ENCODE measurements around the gene MELTF. TPM values are rescaled to one million over a fixed set of nuclear protein-coding genes. Genes with fewer than 3 reads are reported as not detected.

MELTF gene
- total RNA-seq, 1 donor from 2014 or later, result 31.8 TPM

DNA sequence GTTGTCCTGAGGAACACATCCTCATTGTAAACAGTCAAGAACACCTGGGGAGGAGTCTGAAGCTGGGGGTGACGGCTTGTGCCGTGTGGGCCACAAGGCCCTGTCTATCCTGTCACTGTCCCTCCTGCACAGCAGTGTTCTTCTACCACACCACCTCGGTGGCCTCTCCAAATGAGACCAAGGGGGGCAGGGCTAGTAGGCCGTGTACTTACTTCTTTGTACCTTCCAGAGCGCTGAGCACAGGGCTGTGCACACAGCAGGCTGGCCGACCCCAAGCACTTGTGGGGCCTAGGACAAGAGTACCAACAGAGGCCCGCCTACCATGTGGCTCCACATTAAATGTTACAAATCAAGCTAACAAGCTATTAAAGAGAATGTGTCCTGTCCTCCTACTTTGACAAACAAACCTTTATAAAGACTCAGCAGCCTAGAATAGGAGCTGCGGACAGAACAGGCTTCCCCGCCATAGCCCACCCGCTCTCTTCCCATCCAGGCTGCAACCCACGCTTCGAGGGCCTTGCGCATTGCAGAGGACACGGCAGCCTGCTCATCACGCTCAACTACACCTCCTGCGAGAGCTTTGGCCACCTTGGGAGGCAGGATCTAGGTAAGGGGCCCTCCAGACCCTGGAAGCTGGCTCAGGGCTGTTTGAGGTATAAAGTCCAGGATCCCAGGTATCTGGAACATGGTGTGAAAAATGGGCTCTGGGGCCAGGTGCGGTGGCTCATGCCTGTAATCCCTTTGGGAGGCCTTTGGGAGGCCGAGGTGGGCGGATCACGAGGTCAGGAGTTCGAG, 30.5 kb downstream of the MELTF start:
- DNase-seq, result no peak
- H3K4me1 Mint-ChIP-seq (ENCODE audit: low read depth, unreplicated experiment), result peaks cover 8% of the 10 kb centered on the region

DNA sequence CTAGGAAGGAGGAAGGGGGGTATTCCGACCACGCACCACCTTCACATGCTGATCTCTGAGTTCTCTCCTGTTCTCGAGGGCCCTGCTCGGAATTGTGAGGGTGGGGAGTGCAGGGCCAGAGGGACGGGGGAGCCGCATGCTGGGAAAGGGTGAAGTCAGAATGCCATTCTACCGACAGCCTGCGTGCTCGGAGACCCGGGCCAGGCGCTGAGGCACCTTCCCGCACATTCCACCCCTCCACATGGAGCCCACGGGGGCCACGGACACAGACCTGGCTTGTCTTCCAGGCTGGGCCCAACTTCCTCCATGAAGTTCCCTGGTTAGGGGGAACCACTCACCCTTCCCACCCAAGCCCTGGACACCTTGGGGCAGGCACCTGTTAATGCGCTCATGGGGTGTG, 32.3 kb downstream of the MELTF start:
- H3K4me1 Mint-ChIP-seq (ENCODE audit: low read depth, unreplicated experiment), result peaks cover 12% of the 10 kb centered on the region
- no peak overlapping the region for H3K4me3 Mint-ChIP-seq (ENCODE audit: unreplicated experiment)
- H3K27ac Mint-ChIP-seq (ENCODE audit: unreplicated experiment), result no peak overlapping the region
- TF ChIP-seq, protein P1, sequence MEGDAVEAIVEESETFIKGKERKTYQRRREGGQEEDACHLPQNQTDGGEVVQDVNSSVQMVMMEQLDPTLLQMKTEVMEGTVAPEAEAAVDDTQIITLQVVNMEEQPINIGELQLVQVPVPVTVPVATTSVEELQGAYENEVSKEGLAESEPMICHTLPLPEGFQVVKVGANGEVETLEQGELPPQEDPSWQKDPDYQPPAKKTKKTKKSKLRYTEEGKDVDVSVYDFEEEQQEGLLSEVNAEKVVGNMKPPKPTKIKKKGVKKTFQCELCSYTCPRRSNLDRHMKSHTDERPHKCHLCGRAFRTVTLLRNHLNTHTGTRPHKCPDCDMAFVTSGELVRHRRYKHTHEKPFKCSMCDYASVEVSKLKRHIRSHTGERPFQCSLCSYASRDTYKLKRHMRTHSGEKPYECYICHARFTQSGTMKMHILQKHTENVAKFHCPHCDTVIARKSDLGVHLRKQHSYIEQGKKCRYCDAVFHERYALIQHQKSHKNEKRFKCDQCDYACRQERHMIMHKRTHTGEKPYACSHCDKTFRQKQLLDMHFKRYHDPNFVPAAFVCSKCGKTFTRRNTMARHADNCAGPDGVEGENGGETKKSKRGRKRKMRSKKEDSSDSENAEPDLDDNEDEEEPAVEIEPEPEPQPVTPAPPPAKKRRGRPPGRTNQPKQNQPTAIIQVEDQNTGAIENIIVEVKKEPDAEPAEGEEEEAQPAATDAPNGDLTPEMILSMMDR (IDR thresholded peaks at IDR 0.05; ENCODE audit: partially characterized antibody, unreplicated experiment), result no peak
- no peaks in the 10 kb centered on the region for H3K9me3 Mint-ChIP-seq (ENCODE audit: unreplicated experiment)
- H3K27me3 Mint-ChIP-seq (ENCODE audit: unreplicated experiment), result peaks cover 9% of the 10 kb centered on the region
- no peak for DNase-seq
- no peaks in the 10 kb centered on the region for H3K36me3 Mint-ChIP-seq (ENCODE audit: unreplicated experiment)

More for the DNA sequence above, 30.5 kb downstream of the MELTF start:
- TF ChIP-seq, protein P1 (IDR thresholded peaks at IDR 0.05; ENCODE audit: partially characterized antibody, unreplicated experiment), result no peak
- Mint-ChIP-seq H3K9me3 (ENCODE audit: unreplicated experiment) (no peaks in the 10 kb centered on the region), H3K4me3 (ENCODE audit: unreplicated experiment) (no peak overlapping the region), H3K27me3 (ENCODE audit: unreplicated experiment) (peaks cover 9% of the 10 kb centered on the region), H3K36me3 (ENCODE audit: unreplicated experiment) (no peaks in the 10 kb centered on the region), H3K27ac (ENCODE audit: unreplicated experiment) (no peak overlapping the region)

DNA sequence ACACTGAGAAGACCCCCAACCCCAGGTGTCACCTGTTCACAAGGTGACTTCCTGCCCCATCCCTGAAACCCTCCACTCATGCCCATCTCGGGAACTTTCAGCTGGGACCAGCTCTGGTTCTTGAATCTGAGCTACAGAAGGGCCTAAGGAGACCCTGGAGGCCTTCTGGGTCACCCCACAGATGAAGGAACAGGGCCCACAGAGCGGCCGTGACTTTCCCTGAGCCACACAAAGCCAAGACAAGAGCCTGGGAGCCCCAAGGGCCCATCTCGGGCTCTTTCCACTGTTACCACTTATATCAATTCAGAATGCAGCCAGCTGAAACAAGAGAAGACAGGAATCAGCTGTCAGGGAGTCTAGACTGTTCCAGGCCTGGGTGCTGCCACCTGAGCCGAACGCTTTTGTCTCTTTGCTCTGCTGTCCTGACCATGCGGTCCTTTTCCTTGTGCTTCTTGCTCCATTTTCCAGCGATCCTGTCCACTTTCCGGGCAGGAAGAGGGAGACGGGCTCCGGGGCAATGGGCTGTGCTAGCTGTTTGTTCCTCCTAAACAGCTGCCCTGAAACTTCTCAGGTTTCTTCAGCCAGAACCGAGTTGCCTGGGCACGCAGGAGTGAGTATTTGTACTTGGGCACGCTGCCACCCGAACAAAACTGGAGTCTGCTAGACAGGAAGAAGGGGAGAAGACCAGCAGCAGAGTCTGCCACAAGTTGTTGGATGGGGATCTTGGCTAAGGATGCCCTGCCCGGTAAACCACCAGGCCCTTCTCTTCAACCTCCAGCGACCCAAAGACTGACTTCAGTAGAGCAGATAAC, 33.0 kb downstream of the MELTF start:
- no peaks in the 10 kb centered on the region for H3K36me3 Mint-ChIP-seq (ENCODE audit: unreplicated experiment)
- H3K4me3 Mint-ChIP-seq (ENCODE audit: unreplicated experiment), result no peak overlapping the region
- no peak for DNase-seq
- no peak overlapping the region for H3K27ac Mint-ChIP-seq (ENCODE audit: unreplicated experiment)
- peaks cover 12% of the 10 kb centered on the region for H3K4me1 Mint-ChIP-seq (ENCODE audit: low read depth, unreplicated experiment)
- no peaks in the 10 kb centered on the region for H3K9me3 Mint-ChIP-seq (ENCODE audit: unreplicated experiment)
- TF ChIP-seq, protein P1 (IDR thresholded peaks at IDR 0.05; ENCODE audit: partially characterized antibody, unreplicated experiment), result no peak
- peaks cover 7% of the 10 kb centered on the region for H3K27me3 Mint-ChIP-seq (ENCODE audit: unreplicated experiment)

DNA sequence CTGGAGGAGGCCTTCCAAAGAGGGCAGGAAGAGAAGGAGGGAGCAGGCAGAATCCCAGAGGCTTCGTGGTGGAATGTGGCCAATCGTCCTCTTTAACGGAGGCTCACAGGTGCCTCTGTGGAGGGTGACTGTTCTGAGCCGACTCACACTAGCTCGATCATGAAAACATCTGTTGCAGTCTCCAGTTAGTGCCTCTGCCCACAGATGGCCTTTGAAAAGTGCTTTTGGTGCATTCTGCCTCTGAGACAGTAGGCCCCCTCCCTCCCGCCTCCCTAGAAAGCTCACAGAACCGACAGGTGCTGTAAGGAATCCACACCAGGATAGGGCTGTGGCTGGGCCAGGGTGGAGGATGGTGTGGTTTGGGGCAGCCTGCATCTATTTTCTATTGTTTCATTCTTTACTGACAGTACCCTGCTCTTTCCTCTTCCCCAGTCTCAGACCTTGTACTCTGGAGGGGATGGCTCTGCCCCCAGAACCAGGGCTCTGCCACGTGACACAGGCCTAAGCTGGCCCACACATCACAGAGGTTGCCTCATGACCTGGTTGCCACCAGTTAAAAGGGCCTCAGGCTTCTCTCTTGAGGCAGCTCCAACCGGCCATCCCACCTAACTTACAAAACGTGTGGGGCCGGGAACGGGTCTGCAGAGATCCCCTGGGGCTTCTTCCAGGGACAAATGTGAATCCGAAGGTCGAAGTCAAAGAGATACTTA, 33.8 kb downstream of the MELTF start:
- no peaks in the 10 kb centered on the region for H3K9me3 Mint-ChIP-seq (ENCODE audit: unreplicated experiment)
- H3K27me3 Mint-ChIP-seq (ENCODE audit: unreplicated experiment), result peaks cover 6% of the 10 kb centered on the region
- H3K4me1 Mint-ChIP-seq (ENCODE audit: low read depth, unreplicated experiment), result peaks cover 12% of the 10 kb centered on the region
- H3K36me3 Mint-ChIP-seq (ENCODE audit: unreplicated experiment), result no peaks in the 10 kb centered on the region
- H3K4me3 Mint-ChIP-seq (ENCODE audit: unreplicated experiment), result no peak overlapping the region
- no peak overlapping the region for H3K27ac Mint-ChIP-seq (ENCODE audit: unreplicated experiment)
- no peak for DNase-seq
- TF ChIP-seq, protein P1 (IDR thresholded peaks at IDR 0.05; ENCODE audit: partially characterized antibody, unreplicated experiment), result no peak

Measured in glutamatergic neuron (in vitro differentiated cells).